ENCODE data around the gene DOCK4.

- TF ChIP-seq POLR2AphosphoS5 (IDR thresholded peaks at IDR 0.05; ENCODE audit: low read depth) (no peak), GABPA (IDR thresholded peaks at IDR 0.05; ENCODE audit: low read depth) (no peak), CTCF (IDR thresholded peaks at IDR 0.05; ENCODE audit: insufficient read depth, low read length) (no peak), SPI1 (IDR thresholded peaks at IDR 0.05; ENCODE audit: borderline replicate concordance, low read depth) (no peak)
Measured at GRCh38 chr7:112152186-112152585, 54.0 kb downstream of the DOCK4 start.
